Activated naive CD8-positive, alpha-beta T cell treated with anti-CD3 and anti-CD28 coated beads, Interleukin-2, amount 50 U/mL, for 24 hours (primary cell): ENCODE data around the gene MED13L.

Experiments used
- ATAC-seq: fragments of 150-1000 bp; cut with Tn5 transposase; one replicate; pipeline ENCODE4 v1.10.0; 2021
- DNase-seq: peaks from one replicate; pipeline ENCODE4 v3.0.0; 2021
- H3K27ac Mint-ChIP-seq: one replicate; pipeline ENCODE4 v1.8.0; 2021; ENCODE audit warnings: mild to moderate bottlenecking, mixed read lengths
- H3K27me3 Mint-ChIP-seq: one replicate; pipeline ENCODE4 v1.8.0; 2021; ENCODE audit warnings: mixed read lengths
- H3K36me3 Mint-ChIP-seq: one replicate; pipeline ENCODE4 v1.8.0; 2021; ENCODE audit warnings: low read depth, mixed read lengths
- H3K4me1 Mint-ChIP-seq: one replicate; pipeline ENCODE4 v1.8.0; 2021; ENCODE audit warnings: mixed read lengths
- H3K4me3 Mint-ChIP-seq: one replicate; pipeline ENCODE4 v1.8.0; 2021; ENCODE audit warnings: mild to moderate bottlenecking, moderate library complexity, mixed read lengths
- H3K9me3 Mint-ChIP-seq: one replicate; pipeline ENCODE4 v1.8.0; 2021; ENCODE audit warnings: mixed read lengths

MED13L gene

DNA sequence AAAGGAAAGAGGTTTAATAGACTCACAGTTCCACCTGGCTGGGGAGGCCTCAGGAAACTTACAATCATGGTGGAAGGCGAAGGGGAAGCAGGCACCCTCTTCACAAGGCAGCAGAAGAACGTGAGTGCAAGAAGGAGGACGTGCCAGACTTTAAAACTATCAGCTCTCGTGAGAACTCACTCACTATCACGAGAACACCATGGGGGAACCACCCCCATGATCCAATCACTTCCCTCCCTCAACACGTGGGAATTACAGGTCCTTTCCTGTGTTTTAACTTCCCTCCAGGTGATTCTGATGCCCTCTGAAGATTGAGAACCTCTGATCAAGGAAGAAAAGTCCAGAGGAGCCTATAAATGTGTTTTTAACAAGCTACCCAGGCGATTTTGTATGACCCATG lies 358.7 kb downstream of the MED13L start:
- Mint-ChIP-seq H3K9me3 (peaks cover 11% of the 10 kb centered on the region), H3K4me3 (no peak overlapping the region), H3K4me1 (no peaks in the 10 kb centered on the region), H3K27me3 (peaks cover 44% of the 10 kb centered on the region), H3K27ac (no peak overlapping the region), H3K36me3 (no peaks in the 10 kb centered on the region)
- no peak for ATAC-seq
- no peak for DNase-seq

DNA sequence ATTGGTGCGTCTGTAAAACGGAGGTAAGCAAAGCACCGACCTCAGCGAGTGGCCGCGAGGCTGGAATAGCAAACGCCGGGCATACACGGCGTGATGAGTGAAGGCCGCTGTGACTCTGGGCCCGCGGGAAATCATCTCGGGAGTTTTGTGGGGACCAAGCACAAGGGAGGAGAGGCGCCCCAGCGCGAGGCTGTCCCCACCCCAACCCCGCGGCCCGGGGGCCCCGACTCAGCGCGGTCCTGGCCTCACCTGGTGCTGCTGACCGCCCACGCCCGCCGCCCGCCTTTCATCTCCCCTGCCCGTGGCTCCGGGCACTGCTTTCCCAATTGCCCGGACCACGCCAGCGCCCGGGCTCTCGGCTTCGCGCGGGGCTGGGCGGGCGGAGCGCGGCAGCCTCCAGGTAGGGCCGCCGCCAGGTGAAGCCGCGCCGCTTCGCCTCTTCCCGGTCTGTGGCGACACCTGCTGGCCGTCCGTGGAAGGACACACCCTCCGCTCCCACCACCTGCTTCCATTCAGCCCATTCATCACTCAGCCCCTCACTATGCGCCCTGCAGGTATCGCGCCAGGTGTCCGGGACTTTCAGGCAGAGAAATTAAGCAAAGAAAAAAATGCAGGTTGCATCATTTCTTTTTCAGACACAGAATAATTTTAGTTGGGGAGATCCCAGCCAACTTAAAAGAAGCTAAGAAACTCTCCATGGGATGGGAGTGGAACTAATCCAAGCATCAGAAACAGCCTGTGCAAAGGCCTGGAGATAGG lies 360.4 kb downstream of the MED13L start:
- Mint-ChIP-seq H3K27ac (no peak overlapping the region), H3K4me1 (no peaks in the 10 kb centered on the region), H3K4me3 (no peak overlapping the region), H3K9me3 (peaks cover 3% of the 10 kb centered on the region), H3K36me3 (no peaks in the 10 kb centered on the region), H3K27me3 (peaks cover 36% of the 10 kb centered on the region)
- ATAC-seq (peak; percentile 71), DNase-seq (peak; percentile 81)

DNA sequence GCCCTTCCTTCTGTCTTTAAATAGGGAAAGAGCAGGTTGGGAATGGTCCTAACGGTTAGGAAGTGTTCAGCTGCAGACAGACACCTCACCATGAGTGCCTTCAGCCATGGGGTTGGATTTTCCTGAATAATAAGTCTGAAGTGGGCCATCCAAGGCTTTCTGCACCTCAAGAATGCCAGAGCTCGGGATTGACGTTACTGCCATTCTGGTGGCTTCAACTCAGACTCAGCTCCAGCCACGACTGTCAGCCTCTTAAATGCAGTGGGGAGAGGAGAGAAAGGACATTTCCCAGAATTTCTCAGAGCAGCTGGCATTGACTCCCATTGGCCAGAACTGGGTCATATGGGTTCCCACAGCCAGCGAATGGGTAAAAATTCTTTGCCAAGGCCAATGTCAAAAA lies 363.4 kb downstream of the MED13L start:
- no peaks in the 10 kb centered on the region for H3K4me1 Mint-ChIP-seq
- DNase-seq (no peak), ATAC-seq (no peak)
- H3K27me3 Mint-ChIP-seq: peaks cover 29% of the 10 kb centered on the region
- H3K36me3 Mint-ChIP-seq: no peaks in the 10 kb centered on the region
- no peak overlapping the region for H3K27ac Mint-ChIP-seq
- no peaks in the 10 kb centered on the region for H3K9me3 Mint-ChIP-seq
- no peak overlapping the region for H3K4me3 Mint-ChIP-seq

DNA sequence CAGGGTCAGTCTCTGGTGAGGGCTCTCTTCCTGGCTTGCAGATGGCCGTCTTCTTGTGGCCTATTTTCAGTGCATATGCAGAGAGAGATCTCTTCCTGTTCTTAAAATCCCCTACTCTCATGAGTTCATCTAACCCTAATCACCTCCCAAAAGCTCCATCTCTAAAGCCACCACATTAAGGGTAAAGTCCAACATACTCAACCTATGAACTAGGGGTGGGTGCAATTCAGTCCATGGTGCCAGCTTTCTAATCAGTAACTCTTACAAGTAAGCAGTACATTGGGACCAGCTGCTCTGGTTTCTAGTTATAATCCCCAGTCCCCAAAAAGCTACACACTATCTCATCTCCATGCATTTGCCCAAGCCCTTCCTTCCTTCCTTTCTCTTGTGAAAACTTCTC lies 365.1 kb downstream of the MED13L start:
- ATAC-seq (no peak), DNase-seq (no peak)
- no peak overlapping the region for H3K27ac Mint-ChIP-seq
- H3K36me3 Mint-ChIP-seq: no peaks in the 10 kb centered on the region
- H3K9me3 Mint-ChIP-seq: no peaks in the 10 kb centered on the region
- peaks cover 26% of the 10 kb centered on the region for H3K27me3 Mint-ChIP-seq
- no peaks in the 10 kb centered on the region for H3K4me1 Mint-ChIP-seq
- no peak overlapping the region for H3K4me3 Mint-ChIP-seq

DNA sequence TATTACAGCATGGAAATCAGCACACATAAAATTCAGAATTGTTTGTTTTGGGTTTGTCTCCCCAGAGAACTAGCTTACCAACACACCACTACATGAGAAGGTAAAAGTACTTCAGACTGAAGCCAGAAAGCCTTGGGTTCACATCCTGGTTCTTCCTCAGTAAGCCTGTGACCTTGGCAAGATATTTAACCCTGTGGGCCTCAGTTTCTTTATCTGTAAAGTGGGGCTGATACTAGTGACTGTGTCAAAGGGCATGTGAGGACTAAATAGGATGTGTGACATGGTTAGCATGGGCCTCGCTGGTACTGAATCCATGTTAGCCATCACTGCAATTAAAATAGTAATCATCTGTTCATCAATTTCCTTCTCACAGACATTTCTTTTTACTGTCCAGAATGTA lies 366.1 kb downstream of the MED13L start:
- no peaks in the 10 kb centered on the region for H3K9me3 Mint-ChIP-seq
- H3K4me1 Mint-ChIP-seq: no peaks in the 10 kb centered on the region
- no peak overlapping the region for H3K27ac Mint-ChIP-seq
- no peak overlapping the region for H3K4me3 Mint-ChIP-seq
- no peaks in the 10 kb centered on the region for H3K36me3 Mint-ChIP-seq
- H3K27me3 Mint-ChIP-seq: peaks cover 21% of the 10 kb centered on the region
- DNase-seq: no peak
- ATAC-seq: no peak

DNA sequence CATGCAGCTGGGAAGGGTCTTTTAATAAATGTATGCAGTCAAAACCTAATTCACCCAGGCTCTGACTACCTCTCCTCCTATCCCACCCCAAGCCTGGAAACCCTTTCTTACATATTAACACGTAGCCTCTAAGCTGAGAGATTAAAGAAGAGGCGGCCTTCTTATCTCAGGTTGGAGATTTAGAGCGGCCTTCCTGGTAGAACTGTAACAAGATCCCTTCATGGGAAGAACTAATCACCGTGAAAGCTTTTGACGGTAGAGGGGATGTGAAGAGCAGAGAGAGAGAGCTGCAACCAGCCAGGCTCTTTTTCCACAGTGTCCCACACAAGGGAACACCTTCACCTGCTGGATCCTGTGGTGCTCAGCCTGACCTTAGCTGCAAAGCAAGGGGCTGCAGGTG lies 367.4 kb downstream of the MED13L start:
- H3K4me1 Mint-ChIP-seq: no peaks in the 10 kb centered on the region
- H3K27me3 Mint-ChIP-seq: peaks cover 18% of the 10 kb centered on the region
- ATAC-seq (no peak), DNase-seq (no peak)
- H3K9me3 Mint-ChIP-seq: no peaks in the 10 kb centered on the region
- H3K27ac Mint-ChIP-seq: no peak overlapping the region
- H3K36me3 Mint-ChIP-seq: no peaks in the 10 kb centered on the region
- no peak overlapping the region for H3K4me3 Mint-ChIP-seq
